Measurements from ENCODE around the gene HYAL4. TPM values are rescaled to one million over a fixed set of nuclear protein-coding genes. Genes with fewer than 3 reads are reported as not detected.
"Not testable (repeated sequence)": the region's sequence is repeated elsewhere in the genome, so short reads cannot be mapped to it uniquely, and the experiment has no call there.

Gene HYAL4
- total and polyA plus RNA-seq, 5 donors = 0.41 to 0.42 TPM; not detected in 3

DNA sequence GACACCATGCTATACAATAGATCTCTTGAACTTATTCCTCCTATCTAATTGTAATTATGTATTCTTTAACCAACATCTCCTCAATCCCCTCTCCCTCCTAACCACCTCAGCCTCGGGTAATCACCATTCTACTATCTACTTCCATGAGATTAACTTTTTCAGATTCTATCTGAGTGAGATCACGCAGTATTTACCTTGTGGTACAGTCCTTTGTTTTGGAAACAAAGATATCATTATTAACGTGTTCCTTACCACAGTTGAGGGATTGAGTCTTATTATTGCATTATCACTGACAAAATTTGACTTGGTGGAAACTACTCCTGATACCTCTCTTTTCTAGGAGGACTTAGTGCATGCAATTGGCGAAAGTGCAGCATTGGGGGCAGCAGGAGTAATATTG, 26.0 kb upstream of the HYAL4 start:
- ATAC-seq (no peak), DNase-seq (no peak)
- Histone ChIP-seq H3K4me3 (ENCODE audit: low read length) (no peak overlapping the region), H3K27ac (ENCODE audit: low read length) (no peak overlapping the region), H3K4me1 (ENCODE audit: control insufficient read depth, insufficient read depth, low read length) (no peaks in the 10 kb centered on the region), H3K27me3 (ENCODE audit: control insufficient read depth, insufficient read depth) (no peaks in the 10 kb centered on the region), H3K9me3 (ENCODE audit: control insufficient read depth, low read length) (no peaks in the 10 kb centered on the region)
- WGBS = 57% methylated on average over 4 of the region's 4 CpGs
- intact Hi-C loops (cut with DNase I) = no loop called here

DNA sequence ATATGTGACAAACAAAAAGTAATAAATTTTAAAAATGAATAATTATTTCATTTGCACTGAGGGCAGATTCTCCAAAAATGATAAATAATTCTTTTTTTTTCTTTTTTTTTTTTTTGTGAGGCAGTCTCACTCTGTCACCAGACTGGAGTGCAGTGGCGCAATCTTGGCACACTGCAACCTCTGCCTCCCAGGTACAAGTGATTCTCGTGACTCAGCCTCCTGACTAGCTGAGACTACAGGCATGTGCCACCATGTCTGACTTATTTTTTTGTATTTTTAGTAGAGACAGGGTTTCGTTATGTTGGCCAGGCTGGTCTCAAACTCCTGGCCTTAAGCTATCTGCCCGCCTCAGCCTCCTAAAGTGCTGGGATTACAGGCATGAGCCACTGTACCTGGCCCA, 25.2 kb upstream of the HYAL4 start:
- WGBS = 85% methylated on average over 4 of the region's 4 CpGs
- H3K27me3 ChIP-seq (ENCODE audit: control insufficient read depth, insufficient read depth); H3K4me1 ChIP-seq (ENCODE audit: control insufficient read depth, insufficient read depth, low read length); H3K27ac ChIP-seq (ENCODE audit: low read length); H3K4me3 ChIP-seq (ENCODE audit: low read length); intact Hi-C loops (cut with DNase I); DNase-seq; H3K9me3 ChIP-seq (ENCODE audit: control insufficient read depth, low read length); ATAC-seq: not testable (repeated sequence)

DNA sequence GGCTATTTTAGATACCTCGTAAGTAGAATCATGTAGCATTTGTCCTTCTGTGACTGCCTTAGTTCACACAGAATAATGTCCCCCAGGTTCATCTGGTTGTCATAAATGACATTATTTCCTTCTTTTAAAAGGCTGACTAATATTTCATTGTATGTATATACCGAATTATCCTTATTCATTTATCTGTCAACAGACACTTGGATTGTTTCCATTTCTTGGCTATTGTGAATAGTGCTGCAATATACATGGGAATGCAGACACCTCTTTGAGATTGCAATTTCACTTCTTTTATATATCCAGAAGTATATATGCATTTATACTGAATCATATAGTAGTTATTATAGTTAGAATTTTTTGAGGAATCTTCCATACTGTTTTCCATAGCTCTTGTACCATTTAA, 24.1 kb upstream of the HYAL4 start:
- 86% methylated on average over 2 of the region's 2 CpGs for WGBS

DNA sequence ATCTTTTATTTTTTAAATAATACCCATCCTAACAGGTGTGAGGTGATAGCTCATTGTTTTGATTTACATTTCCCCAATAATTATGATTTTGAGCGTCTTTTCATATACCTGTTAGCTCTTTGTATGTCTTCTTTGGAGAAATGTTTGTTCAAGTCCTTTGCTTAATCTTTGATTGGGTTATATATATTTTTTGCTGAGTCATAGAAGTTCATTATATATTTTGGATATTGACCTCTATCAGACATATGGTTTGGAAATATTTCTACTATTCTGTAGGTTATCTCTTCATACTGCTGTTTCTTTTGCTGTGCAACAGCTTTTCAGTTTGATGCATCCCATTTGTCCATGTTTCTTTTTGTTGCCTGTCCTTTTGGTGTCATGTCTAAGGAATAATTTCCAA, 23.6 kb upstream of the HYAL4 start:
- Histone ChIP-seq H3K27me3 (ENCODE audit: control insufficient read depth, insufficient read depth) (no peaks in the 10 kb centered on the region), H3K4me3 (ENCODE audit: low read length) (no peak overlapping the region), H3K4me1 (ENCODE audit: control insufficient read depth, insufficient read depth, low read length) (no peaks in the 10 kb centered on the region), H3K27ac (ENCODE audit: low read length) (no peak overlapping the region), H3K9me3 (ENCODE audit: control insufficient read depth, low read length) (no peaks in the 10 kb centered on the region)
- DNase-seq (no peak), ATAC-seq (no peak)
- intact Hi-C loops (cut with DNase I) = no loop called here
- WGBS = 95% methylated on average over 1 of the region's 1 CpG

More for the DNA sequence above, 24.1 kb upstream of the HYAL4 start:
- no peak for DNase-seq
- ATAC-seq = no peak
- no peaks in the 10 kb centered on the region for H3K4me1 ChIP-seq (ENCODE audit: control insufficient read depth, insufficient read depth, low read length)
- no peak overlapping the region for H3K27ac ChIP-seq (ENCODE audit: low read length)
- H3K27me3 ChIP-seq (ENCODE audit: control insufficient read depth, insufficient read depth) = no peaks in the 10 kb centered on the region
- intact Hi-C loops (cut with DNase I) = no loop called here
- no peak overlapping the region for H3K4me3 ChIP-seq (ENCODE audit: low read length)
- no peaks in the 10 kb centered on the region for H3K9me3 ChIP-seq (ENCODE audit: control insufficient read depth, low read length)

DNA sequence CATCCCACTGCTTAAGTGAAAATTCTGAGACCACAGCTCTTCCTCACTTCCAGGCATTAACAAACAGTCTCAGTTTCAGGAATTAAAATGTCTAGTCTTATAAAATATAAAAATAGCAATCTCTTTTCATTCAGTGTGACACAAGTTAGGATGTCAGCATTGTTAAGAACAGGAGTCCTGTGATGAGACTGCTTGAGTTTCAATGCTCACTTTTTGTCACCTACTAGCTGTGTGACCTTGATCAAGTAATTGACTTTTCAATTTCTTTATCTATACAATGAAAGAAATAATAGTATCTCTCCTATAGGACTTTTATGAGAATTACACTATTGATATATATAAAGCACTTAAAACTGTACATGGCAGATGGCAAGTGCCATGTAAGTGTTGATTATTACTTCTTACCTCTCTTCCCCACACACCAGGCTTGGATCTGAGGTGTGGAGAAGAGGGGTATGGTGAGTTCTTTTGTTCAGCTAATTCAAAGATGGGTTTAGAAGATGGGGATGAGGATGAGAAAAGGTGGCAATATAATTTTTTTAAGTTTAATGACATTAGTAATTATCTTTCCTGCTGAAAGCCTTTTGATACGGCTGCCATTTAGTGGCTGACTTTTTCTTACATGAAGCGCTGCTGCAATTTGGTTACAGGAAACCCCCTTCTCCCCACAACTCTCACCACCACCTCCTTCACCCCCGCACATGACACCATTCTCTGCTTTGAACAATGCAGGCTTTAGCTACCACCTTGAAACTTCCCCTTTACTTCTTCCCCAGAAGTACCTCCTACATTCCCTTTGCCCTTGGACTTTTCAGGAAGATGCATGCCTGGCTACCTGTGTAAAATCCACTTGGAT, 20.8 kb upstream of the HYAL4 start:
- DNase-seq (no peak), ATAC-seq (no peak)
- H3K4me3 ChIP-seq (ENCODE audit: low read length) = no peak overlapping the region
- intact Hi-C loops (cut with DNase I) = no loop called here
- H3K27ac ChIP-seq (ENCODE audit: low read length) = no peak overlapping the region
- no peaks in the 10 kb centered on the region for H3K9me3 ChIP-seq (ENCODE audit: control insufficient read depth, low read length)
- no peaks in the 10 kb centered on the region for H3K4me1 ChIP-seq (ENCODE audit: control insufficient read depth, insufficient read depth, low read length)
- WGBS = 82% methylated on average over 3 of the region's 3 CpGs
- H3K27me3 ChIP-seq (ENCODE audit: control insufficient read depth, insufficient read depth) = no peaks in the 10 kb centered on the region

DNA sequence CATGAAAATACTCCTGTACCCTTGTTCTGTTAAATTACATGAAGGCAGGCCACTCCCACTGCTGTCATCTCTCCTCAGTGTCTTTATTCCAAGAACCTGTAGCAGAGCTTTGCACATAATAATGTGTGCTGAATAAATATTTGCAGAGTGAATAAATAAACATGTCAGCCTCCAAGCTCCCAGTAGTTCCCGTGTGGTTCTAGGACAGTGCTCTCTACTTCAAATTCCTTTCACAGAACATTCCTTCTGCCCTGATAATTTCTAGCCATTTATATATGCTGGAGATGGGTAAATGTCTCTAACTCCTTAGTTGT, 20.3 kb upstream of the HYAL4 start:
- H3K4me1 ChIP-seq (ENCODE audit: control insufficient read depth, insufficient read depth, low read length) = no peaks in the 10 kb centered on the region
- H3K27me3 ChIP-seq (ENCODE audit: control insufficient read depth, insufficient read depth) = no peaks in the 10 kb centered on the region
- intact Hi-C loops (cut with DNase I) = no loop called here
- DNase-seq (no peak), ATAC-seq (no peak)
- no peak overlapping the region for H3K4me3 ChIP-seq (ENCODE audit: low read length)
- H3K9me3 ChIP-seq (ENCODE audit: control insufficient read depth, low read length) = no peaks in the 10 kb centered on the region
- H3K27ac ChIP-seq (ENCODE audit: low read length) = no peak overlapping the region
- 26% methylated on average over 1 of the region's 1 CpG for WGBS

DNA sequence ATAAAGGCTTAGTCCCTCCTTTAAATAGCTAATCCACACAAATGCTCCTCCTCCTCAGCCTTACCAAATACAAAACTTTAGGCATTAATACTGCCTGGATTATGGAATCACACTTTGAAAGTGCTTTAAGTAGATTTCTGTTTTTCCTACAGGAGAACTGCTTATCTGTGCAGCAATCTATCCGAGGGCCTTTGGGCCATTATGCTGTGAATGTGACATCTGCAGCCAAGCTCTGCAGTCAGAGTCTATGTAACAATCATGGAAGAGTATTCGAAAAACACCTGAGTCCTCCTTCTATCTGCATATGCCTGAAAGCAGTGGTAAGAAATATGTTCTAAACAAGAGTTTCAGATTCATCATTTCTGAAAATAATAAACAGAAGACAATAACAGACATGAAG, 16.2 kb upstream of the HYAL4 start:
- 72% methylated on average over 2 of the region's 2 CpGs for WGBS
- no peaks in the 10 kb centered on the region for H3K4me1 ChIP-seq (ENCODE audit: control insufficient read depth, insufficient read depth, low read length)

DNA sequence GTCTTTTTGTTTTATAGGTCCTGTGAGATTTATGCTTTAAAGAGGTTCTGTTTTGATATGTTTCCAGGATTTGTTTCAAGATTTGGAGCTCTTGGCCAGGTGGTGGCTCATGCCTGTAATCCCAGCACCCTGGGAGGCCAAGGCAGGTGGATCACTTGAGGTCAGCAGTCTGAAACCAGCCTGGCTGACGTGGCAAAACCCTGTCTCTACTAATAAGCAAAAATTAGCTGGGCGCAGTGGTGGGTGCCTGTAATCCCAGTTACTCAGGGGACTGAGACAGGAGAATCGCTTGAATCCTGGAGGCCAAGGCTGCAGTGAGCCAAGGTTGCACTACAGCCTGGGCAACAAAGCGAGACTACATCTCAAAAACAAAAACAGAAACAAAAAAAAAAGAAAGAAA, 8.3 kb upstream of the HYAL4 start:
- ATAC-seq (no peak), DNase-seq (no peak)
- no peaks in the 10 kb centered on the region for H3K27me3 ChIP-seq (ENCODE audit: control insufficient read depth, insufficient read depth)
- WGBS = 83% methylated on average over 4 of the region's 4 CpGs
- intact Hi-C loops (cut with DNase I) = no loop called here
- H3K4me3 ChIP-seq (ENCODE audit: low read length) = no peak overlapping the region
- H3K27ac ChIP-seq (ENCODE audit: low read length) = no peak overlapping the region
- H3K9me3 ChIP-seq (ENCODE audit: control insufficient read depth, low read length) = no peaks in the 10 kb centered on the region
- H3K4me1 ChIP-seq (ENCODE audit: control insufficient read depth, insufficient read depth, low read length) = no peaks in the 10 kb centered on the region

More for the DNA sequence above, 16.2 kb upstream of the HYAL4 start:
- Histone ChIP-seq H3K9me3 (ENCODE audit: control insufficient read depth, low read length) (no peaks in the 10 kb centered on the region), H3K27me3 (ENCODE audit: control insufficient read depth, insufficient read depth) (no peaks in the 10 kb centered on the region), H3K4me3 (ENCODE audit: low read length) (no peak overlapping the region), H3K27ac (ENCODE audit: low read length) (no peak overlapping the region)
- intact Hi-C loops (cut with DNase I) = no loop called here
- DNase-seq (no peak), ATAC-seq (no peak)

DNA sequence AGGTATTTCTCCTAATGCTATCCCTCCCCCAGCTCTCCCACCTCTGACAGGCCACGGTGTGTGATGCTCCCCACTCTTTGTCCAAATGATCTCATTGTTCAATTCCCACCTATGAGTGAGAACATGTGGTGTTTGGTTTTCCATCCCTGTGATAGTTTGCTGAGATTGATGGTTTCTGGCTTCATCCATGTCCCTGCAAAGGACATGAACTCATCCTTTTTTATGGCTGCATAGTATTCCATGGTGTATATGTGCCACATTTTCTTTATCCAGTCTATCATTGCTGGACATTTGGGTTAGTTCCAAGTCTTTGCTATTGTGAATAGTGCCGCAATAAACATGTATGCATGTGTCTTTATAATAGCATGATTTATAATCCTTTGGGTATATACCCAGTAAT, 5.9 kb upstream of the HYAL4 start:
- H3K27ac ChIP-seq (ENCODE audit: low read length); ATAC-seq; H3K4me3 ChIP-seq (ENCODE audit: low read length); H3K4me1 ChIP-seq (ENCODE audit: control insufficient read depth, insufficient read depth, low read length); intact Hi-C loops (cut with DNase I); H3K9me3 ChIP-seq (ENCODE audit: control insufficient read depth, low read length); DNase-seq; H3K27me3 ChIP-seq (ENCODE audit: control insufficient read depth, insufficient read depth): not testable (repeated sequence)
- WGBS = 90% methylated on average over 2 of the region's 2 CpGs

DNA sequence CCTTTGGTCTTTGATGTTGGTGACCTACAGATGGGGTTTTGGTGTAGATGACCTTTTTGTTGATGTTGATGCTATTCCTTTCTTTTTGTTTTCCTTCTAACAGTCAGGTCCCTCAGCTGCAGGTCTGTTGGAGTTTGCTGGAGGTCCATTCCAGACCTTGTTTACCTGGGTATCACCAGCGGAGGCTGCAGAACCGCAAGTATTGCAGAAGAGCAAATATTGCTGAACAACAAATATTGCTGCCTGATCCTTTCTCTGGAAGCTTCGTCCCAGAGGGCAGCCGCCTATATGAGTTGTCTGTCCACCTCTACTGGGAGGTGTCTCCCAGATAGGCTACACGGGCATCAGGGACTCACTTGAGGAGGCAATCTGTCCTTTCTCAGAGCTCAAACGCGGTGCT, 827 bp upstream of the HYAL4 start:
- H3K27me3 ChIP-seq (ENCODE audit: control insufficient read depth, insufficient read depth); H3K27ac ChIP-seq (ENCODE audit: low read length); DNase-seq; H3K9me3 ChIP-seq (ENCODE audit: control insufficient read depth, low read length); H3K4me1 ChIP-seq (ENCODE audit: control insufficient read depth, insufficient read depth, low read length); intact Hi-C loops (cut with DNase I); H3K4me3 ChIP-seq (ENCODE audit: low read length); ATAC-seq: not testable (repeated sequence)
- WGBS = 94% methylated on average over 7 of the region's 7 CpGs

DNA sequence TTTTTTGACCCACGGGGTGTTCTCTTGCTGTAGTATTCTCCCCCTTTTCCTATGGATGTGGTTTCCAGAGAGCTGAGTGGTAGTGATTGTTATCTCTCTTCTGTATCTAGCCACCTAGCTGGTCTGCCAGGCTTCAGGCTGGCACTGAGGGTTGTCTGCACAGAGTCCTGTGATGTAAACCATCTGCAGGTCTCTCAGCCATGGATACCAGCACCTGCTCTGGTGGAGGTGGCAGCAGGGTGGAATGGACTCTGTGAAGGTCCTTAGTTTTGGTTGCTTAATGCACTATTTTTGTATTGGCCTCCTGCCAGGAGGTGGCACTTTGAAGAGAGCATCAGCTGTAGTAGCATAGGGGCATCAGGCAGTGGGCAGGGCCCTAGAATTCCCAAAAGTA, 851 bp downstream of the HYAL4 start:
- ATAC-seq (no peak), DNase-seq (no peak)
- Histone ChIP-seq H3K4me3 (ENCODE audit: low read length) (no peak overlapping the region), H3K9me3 (ENCODE audit: control insufficient read depth, low read length) (no peaks in the 10 kb centered on the region), H3K27ac (ENCODE audit: low read length) (no peak overlapping the region), H3K4me1 (ENCODE audit: control insufficient read depth, insufficient read depth, low read length) (no peaks in the 10 kb centered on the region), H3K27me3 (ENCODE audit: control insufficient read depth, insufficient read depth) (no peaks in the 10 kb centered on the region)
- intact Hi-C loops (cut with DNase I) = no loop called here
- 84% methylated on average over 1 of the region's 1 CpG for WGBS

Data from right cardiac atrium (tissue), 5 donors.